SK-N-SH (cell line): ENCODE results near the gene SPTLC2. TPM values are rescaled to one million over a fixed set of nuclear protein-coding genes. Genes with fewer than 3 reads are reported as not detected.

Source experiments
- CTCF ChIA-PET: fragments of 300-600, 350-600 bp; formaldehyde crosslinking; extraction: SDS; loops from one replicate; lab custom pipeline; 2021; lab: Yijun Ruan, JAX
- POLR2A ChIA-PET: fragments of 350-600 bp; sonication (Branson Sonifier 250); formaldehyde crosslinking; extraction: SDS; loops from one replicate; lab custom pipeline; 2020; ENCODE audit warnings: antibody characterized with exemption, inconsistent platforms; lab: Yijun Ruan, JAX
- DNase-seq: peaks from one replicate; pipeline ENCODE4 v3.0.0; 2012
- H2AFZ ChIP-seq: fragments of 200-600 bp; sonication (generic); 2 replicates; pipeline ENCODE4 v1.8.1; 2016; ENCODE audit warnings: antibody characterized with exemption, mild to moderate bottlenecking, low read depth
- H3F3A ChIP-seq: fragments of 200-600 bp; sonication (generic); replicated peaks from 2 replicates; pipeline ENCODE3; 2016; ENCODE audit warnings: antibody characterized with exemption, mild to moderate bottlenecking; ENCODE audit not compliant: insufficient read depth
- H3K27ac ChIP-seq, 2 experiments: fragments of 200-500 bp in 1 of 2; fragments of 200-600 bp in 1 of 2; sonication (Bioruptor generic) in 1 of 2; sonication (generic), shearing (Covaris generic) in 1 of 2; 2 replicates each; pipeline versions ENCODE4 v1.5.1 to v1.6.1; 2014 to 2016; ENCODE audit warnings: low read depth in 2 of 2, inconsistent platforms in 1 of 2, low read length in 1 of 2, mild to moderate bottlenecking in 1 of 2, mixed read lengths in 1 of 2
- H3K27me3 ChIP-seq: fragments of 200-600 bp; sonication (generic), shearing (Covaris generic); 2 replicates; pipeline ENCODE4 v1.6.1; 2016; ENCODE audit warnings: mixed run types; ENCODE audit not compliant: insufficient read depth
- H3K36me3 ChIP-seq, 2 experiments: fragments of 200-500 bp in 1 of 2; fragments of 200-600 bp in 1 of 2; sonication (Bioruptor generic) in 1 of 2; sonication (generic) in 1 of 2; replicated peaks in 1 of 2; 2 replicates each; pipeline versions ENCODE3 to v1.5.1; 2014 to 2016; ENCODE audit warnings: low read length in 1 of 2, mild to moderate bottlenecking in 1 of 2; ENCODE audit not compliant: insufficient read depth in 2 of 2, control insufficient read depth in 1 of 2
- H3K4me1 ChIP-seq, 2 experiments: fragments of 200-500 bp in 1 of 2; fragments of 200-600 bp in 1 of 2; sonication (Bioruptor generic) in 1 of 2; sonication (generic), shearing (Covaris generic) in 1 of 2; 2 replicates each; pipeline versions ENCODE4 v1.5.1 to v1.6.1; 2014 to 2016; ENCODE audit warnings: low read depth in 1 of 2, low read length in 1 of 2, mixed run types in 1 of 2; ENCODE audit not compliant: insufficient read depth in 2 of 2, control insufficient read depth in 1 of 2
- H3K4me2 ChIP-seq: fragments of 200-600 bp; sonication (generic), shearing (Covaris generic); 2 replicates; pipeline ENCODE4 v1.6.1; 2017; ENCODE audit warnings: mixed run types
- H3K4me3 ChIP-seq, 2 experiments: fragments of 200-500 bp in 1 of 2; fragments of 200-600 bp in 1 of 2; sonication (Bioruptor generic) in 1 of 2; sonication (generic), shearing (Covaris generic) in 1 of 2; 2 replicates each; pipeline versions ENCODE4 v1.5.1 to v1.8.1; 2014 to 2016; ENCODE audit warnings: low read depth in 2 of 2, inconsistent platforms in 1 of 2, low read length in 1 of 2, mild to moderate bottlenecking in 1 of 2, mixed read lengths in 1 of 2, moderate library complexity in 1 of 2
- H3K79me2 ChIP-seq: fragments of 200-600 bp; sonication (generic); 2 replicates; pipeline ENCODE4 v1.8.1; 2017; ENCODE audit warnings: mild to moderate bottlenecking; ENCODE audit not compliant: insufficient read depth
- H3K9ac ChIP-seq: fragments of 200-600 bp; sonication (generic); 2 replicates; pipeline ENCODE4 v1.6.1; 2017; ENCODE audit warnings: mixed run types
- H3K9me2 ChIP-seq: fragments of 200-600 bp; sonication (generic); 2 replicates; pipeline ENCODE4 v1.6.1; 2017; ENCODE audit warnings: mixed run types
- H3K9me3 ChIP-seq: fragments of 200-600 bp; sonication (generic); 2 replicates; pipeline ENCODE4 v1.6.1; 2017; ENCODE audit warnings: mixed run types, mild to moderate bottlenecking, moderate library complexity
- H4K20me1 ChIP-seq: fragments of 200-600 bp; sonication (generic); 2 replicates; pipeline ENCODE4 v1.6.1; 2017; ENCODE audit warnings: mild to moderate bottlenecking, mixed run types; ENCODE audit not compliant: insufficient read depth
- CHD2 ChIP-seq: fragments of 150-350 bp; IDR thresholded peaks from 2 replicates; pipeline ENCODE4 v1.6.1; 2018; ENCODE audit warnings: low read length; ENCODE audit not compliant: partially characterized antibody
- ELF1 ChIP-seq: IDR thresholded peaks from 2 replicates; pipeline ENCODE4 v1.4.0; 2012
- EP300 ChIP-seq, 2 experiments: IDR thresholded peaks; 2 replicates each; pipeline versions ENCODE4 v1.4.0 to v1.6.1; 2012; ENCODE audit warnings: borderline replicate concordance in 1 of 2, low read depth in 1 of 2, low read length in 1 of 2
- FOSL2 ChIP-seq: IDR thresholded peaks from 2 replicates; pipeline ENCODE4 v1.4.0; 2012; ENCODE audit warnings: low read depth, mild to moderate bottlenecking, moderate library complexity, borderline replicate concordance
- FOXJ3 ChIP-seq: sonication (generic); formaldehyde crosslinking; IDR thresholded peaks from 2 replicates; pipeline ENCODE4 v1.5.1; 2020; ENCODE audit warnings: mild to moderate bottlenecking, missing genetic modification reagents
- FOXM1 ChIP-seq: IDR thresholded peaks from 2 replicates; pipeline ENCODE4 v1.4.0; 2012; ENCODE audit warnings: low read depth, mild to moderate bottlenecking
- GABPA ChIP-seq: IDR thresholded peaks from 2 replicates; pipeline ENCODE4 v1.4.0; 2012; ENCODE audit warnings: low read depth, mild to moderate bottlenecking
- JUND ChIP-seq: IDR thresholded peaks from 2 replicates; pipeline ENCODE4 v1.4.0; 2012
- MAX ChIP-seq: IDR thresholded peaks from 2 replicates; pipeline ENCODE4 v1.4.0; 2012; ENCODE audit warnings: low read depth
- MEF2A ChIP-seq: IDR thresholded peaks from 2 replicates; pipeline ENCODE4 v1.4.0; 2012; ENCODE audit warnings: low read depth, borderline replicate concordance
- NFIC ChIP-seq: IDR thresholded peaks from 2 replicates; pipeline ENCODE4 v1.4.0; 2012; ENCODE audit warnings: borderline replicate concordance
- POLR2AphosphoS5 ChIP-seq: IDR thresholded peaks from 2 replicates; pipeline ENCODE4 v1.6.1; 2012; ENCODE audit warnings: low read depth, low read length
- RAD21 ChIP-seq: IDR thresholded peaks from 2 replicates; pipeline ENCODE4 v1.6.1; 2012; ENCODE audit warnings: mild to moderate bottlenecking, low read length
- RCOR1 ChIP-seq: fragments of 150-350 bp; IDR thresholded peaks from 2 replicates; pipeline ENCODE4 v1.6.1; 2017; ENCODE audit warnings: antibody characterized with exemption, low read length
- SIN3A ChIP-seq: IDR thresholded peaks from 2 replicates; pipeline ENCODE4 v1.6.1; 2012; ENCODE audit warnings: low read depth, mild to moderate bottlenecking, low read length, moderate library complexity, borderline replicate concordance
- TAF1 ChIP-seq: IDR thresholded peaks from 2 replicates; pipeline ENCODE4 v1.6.1; 2012; ENCODE audit warnings: low read depth, mild to moderate bottlenecking, low read length, moderate library complexity, borderline replicate concordance
- TEAD4 ChIP-seq: IDR thresholded peaks from 2 replicates; pipeline ENCODE4 v1.4.0; 2012; ENCODE audit warnings: mild to moderate bottlenecking, borderline replicate concordance; ENCODE audit not compliant: insufficient read depth
- USF1 ChIP-seq: IDR thresholded peaks from 2 replicates; pipeline ENCODE4 v1.4.0; 2012; ENCODE audit warnings: low read depth, borderline replicate concordance
- USF2 ChIP-seq: fragments of 150-350 bp; IDR thresholded peaks from 2 replicates; pipeline ENCODE4 v1.6.1; 2017; ENCODE audit warnings: antibody characterized with exemption, low read length, low read depth, borderline replicate concordance
- WGBS: methylation state at CpG from one replicate; pipeline ENCODE4 v1.1.6; 2017; ENCODE audit warnings: low lambda C conversion rate; 5-methylcytosine and 5-hydroxymethylcytosine counted together
- polyA plus RNA-seq, 3 experiments: library from polyadenylated mRNA; depleted of rRNA; stranded (reverse); fragments of >200 nt; gene quantifications; 2 replicates each; pipeline ENCODE4 v1.2.3, GENCODE V29; 2012
- TF ChIP-seq, protein P1 (sequence below): IDR thresholded peaks from 2 replicates; pipeline ENCODE4; 2012
- TF ChIP-seq, protein P2 (sequence below): fragments of 200-600 bp; sonication (generic); IDR thresholded peaks from 2 replicates; pipeline ENCODE4 v1.6.1; 2017; ENCODE audit warnings: antibody characterized with exemption, mild to moderate bottlenecking, moderate library complexity
- TF ChIP-seq, protein P3 (sequence below): fragments of 150-350 bp; IDR thresholded peaks from 2 replicates; pipeline ENCODE4 v1.6.1; 2016; ENCODE audit warnings: mild to moderate bottlenecking, low read depth, low read length

SPTLC2 gene
- polyA plus RNA-seq, 1 of the 3 experiments (the other 2 are of a cell fraction) = 10.2 TPM

DNA sequence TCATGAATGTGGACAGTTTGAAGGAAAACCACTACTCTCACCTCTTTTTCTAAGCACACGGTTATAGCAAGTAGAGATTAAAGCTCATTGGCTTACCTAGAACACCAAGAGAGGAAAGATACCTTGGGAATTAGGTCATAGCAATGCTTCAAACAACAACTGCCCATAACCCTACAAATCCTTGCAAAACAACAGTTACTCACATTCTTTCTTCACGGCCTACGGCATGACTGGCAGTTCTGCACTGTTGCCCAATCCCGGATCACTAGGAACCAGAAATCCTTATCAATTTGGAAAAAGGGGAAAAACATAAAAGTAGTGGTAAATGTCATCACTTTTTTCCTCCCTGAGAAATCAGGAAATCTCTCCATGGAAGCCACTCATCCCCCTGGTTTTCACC lies 108.2 kb downstream of the SPTLC2 start (continued):
- TF ChIP-seq NFIC (no peak), ELF1 (no peak), USF2 (no peak), FOXJ3 (CRISPR knock-in tag) (no peak), MAX (no peak), USF1 (no peak), JUND (no peak), GABPA (no peak), RAD21 (no peak)
- TF ChIP-seq, protein P1, sequence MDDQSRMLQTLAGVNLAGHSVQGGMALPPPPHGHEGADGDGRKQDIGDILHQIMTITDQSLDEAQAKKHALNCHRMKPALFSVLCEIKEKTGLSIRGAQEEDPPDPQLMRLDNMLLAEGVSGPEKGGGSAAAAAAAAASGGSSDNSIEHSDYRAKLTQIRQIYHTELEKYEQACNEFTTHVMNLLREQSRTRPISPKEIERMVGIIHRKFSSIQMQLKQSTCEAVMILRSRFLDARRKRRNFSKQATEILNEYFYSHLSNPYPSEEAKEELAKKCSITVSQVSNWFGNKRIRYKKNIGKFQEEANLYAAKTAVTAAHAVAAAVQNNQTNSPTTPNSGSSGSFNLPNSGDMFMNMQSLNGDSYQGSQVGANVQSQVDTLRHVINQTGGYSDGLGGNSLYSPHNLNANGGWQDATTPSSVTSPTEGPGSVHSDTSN = no peak

DNA sequence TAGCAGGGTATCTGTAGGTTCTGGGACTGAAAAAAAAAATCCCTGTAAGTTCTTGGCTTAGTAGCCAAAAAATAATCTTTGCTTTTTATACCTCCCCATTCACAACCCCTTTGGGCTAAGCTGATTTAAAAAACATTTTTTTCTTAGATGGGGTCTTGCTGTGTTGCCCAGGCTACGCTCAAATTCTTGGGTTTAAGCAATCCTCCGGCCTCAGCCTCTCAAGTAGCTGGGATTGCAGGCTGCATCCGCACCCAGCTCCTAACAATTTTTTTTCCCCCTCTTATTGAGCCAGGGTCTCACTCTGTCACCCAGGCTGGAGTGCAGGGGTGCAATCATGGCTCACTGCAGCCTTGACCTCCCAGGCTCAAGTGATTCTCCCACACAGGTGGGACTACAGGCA lies 108.7 kb downstream of the SPTLC2 start:
- Histone ChIP-seq H3K9me3 (no peaks in the 10 kb centered on the region), H2AFZ (no peak overlapping the region), H3F3A (no peaks in the 10 kb centered on the region), H3K79me2 (no peaks in the 10 kb centered on the region), H3K27me3 (no peaks in the 10 kb centered on the region), H3K27ac (no peak overlapping the region), H3K36me3 (peaks cover 19 to 25% of the 10 kb centered on the region in 2 experiments), H3K9ac (no peak overlapping the region), H3K4me2 (no peak overlapping the region), H3K4me3 (no peak overlapping the region), H3K4me1 (no peaks in the 10 kb centered on the region), H4K20me1 (no peaks in the 10 kb centered on the region), H3K9me2 (no peaks in the 10 kb centered on the region)
- WGBS = 95% methylated on average over 3 of the region's 3 CpGs
- ChIA-PET CTCF (no interaction called here), POLR2A (no interaction called here)
- no peak for DNase-seq
- TF ChIP-seq, protein P2, sequence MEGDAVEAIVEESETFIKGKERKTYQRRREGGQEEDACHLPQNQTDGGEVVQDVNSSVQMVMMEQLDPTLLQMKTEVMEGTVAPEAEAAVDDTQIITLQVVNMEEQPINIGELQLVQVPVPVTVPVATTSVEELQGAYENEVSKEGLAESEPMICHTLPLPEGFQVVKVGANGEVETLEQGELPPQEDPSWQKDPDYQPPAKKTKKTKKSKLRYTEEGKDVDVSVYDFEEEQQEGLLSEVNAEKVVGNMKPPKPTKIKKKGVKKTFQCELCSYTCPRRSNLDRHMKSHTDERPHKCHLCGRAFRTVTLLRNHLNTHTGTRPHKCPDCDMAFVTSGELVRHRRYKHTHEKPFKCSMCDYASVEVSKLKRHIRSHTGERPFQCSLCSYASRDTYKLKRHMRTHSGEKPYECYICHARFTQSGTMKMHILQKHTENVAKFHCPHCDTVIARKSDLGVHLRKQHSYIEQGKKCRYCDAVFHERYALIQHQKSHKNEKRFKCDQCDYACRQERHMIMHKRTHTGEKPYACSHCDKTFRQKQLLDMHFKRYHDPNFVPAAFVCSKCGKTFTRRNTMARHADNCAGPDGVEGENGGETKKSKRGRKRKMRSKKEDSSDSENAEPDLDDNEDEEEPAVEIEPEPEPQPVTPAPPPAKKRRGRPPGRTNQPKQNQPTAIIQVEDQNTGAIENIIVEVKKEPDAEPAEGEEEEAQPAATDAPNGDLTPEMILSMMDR = no peak
- TF ChIP-seq FOSL2 (no peak), TEAD4 (no peak), SIN3A (no peak), TAF1 (no peak), FOXM1 (no peak), USF1 (no peak), POLR2AphosphoS5 (no peak), EP300 (IDR thresholded peaks at IDR 0.05; ENCODE audit: borderline replicate concordance in 1 of 2, low read depth in 1 of 2, low read length in 1 of 2) (no peak), CHD2 (no peak), MEF2A (no peak), RCOR1 (no peak), FOXJ3 (CRISPR knock-in tag) (no peak), JUND (no peak)
- TF ChIP-seq, protein P3, sequence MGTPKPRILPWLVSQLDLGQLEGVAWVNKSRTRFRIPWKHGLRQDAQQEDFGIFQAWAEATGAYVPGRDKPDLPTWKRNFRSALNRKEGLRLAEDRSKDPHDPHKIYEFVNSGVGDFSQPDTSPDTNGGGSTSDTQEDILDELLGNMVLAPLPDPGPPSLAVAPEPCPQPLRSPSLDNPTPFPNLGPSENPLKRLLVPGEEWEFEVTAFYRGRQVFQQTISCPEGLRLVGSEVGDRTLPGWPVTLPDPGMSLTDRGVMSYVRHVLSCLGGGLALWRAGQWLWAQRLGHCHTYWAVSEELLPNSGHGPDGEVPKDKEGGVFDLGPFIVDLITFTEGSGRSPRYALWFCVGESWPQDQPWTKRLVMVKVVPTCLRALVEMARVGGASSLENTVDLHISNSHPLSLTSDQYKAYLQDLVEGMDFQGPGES = no peak
